Kidney (tissue), 14 donors: ENCODE results near the gene NSFL1C. TPM values are rescaled to one million over a fixed set of nuclear protein-coding genes. Genes with fewer than 3 reads are reported as not detected.

ENCODE experiments used
- DNase-seq, 5 donors: peaks; one replicate each; pipeline ENCODE4 v3.0.0-alpha.2; 2013 to 2020
- FAIRE-seq: peaks from 2 replicates; lab custom pipeline; 2012; peaks lifted over from hg19 to GRCh38; lab: Jason Lieb, UNC
- H3K27ac ChIP-seq, 2 donors: one replicate each; pipeline ENCODE4 v1.7.0; 2013; ENCODE audit warnings: low read depth in 2 of 2, low read length in 2 of 2, inconsistent platforms in 1 of 2
- H3K27me3 ChIP-seq: one replicate; pipeline ENCODE4 v1.7.1; 2013; ENCODE audit warnings: low read length, inconsistent platforms; ENCODE audit not compliant: control insufficient read depth, insufficient read depth
- H3K36me3 ChIP-seq, 3 donors: one replicate each; pipeline versions ENCODE4 v1.7.0 to v1.7.1; 2013; ENCODE audit warnings: low read length in 3 of 3, control low read depth in 1 of 3, inconsistent platforms in 1 of 3; ENCODE audit not compliant: insufficient read depth in 3 of 3, control insufficient read depth in 2 of 3
- H3K4me1 ChIP-seq, 3 donors: one replicate each; pipeline versions ENCODE4 v1.7.0 to v1.7.1; 2013; ENCODE audit warnings: low read length in 3 of 3, inconsistent platforms in 1 of 3, low read depth in 1 of 3; ENCODE audit not compliant: control insufficient read depth in 2 of 3, insufficient read depth in 2 of 3
- H3K4me3 ChIP-seq, 3 donors: one replicate each; pipeline versions ENCODE4 v1.7.0 to v1.8.1; 2013; ENCODE audit warnings: low read length in 3 of 3, control low read depth in 1 of 3, inconsistent platforms in 1 of 3
- H3K9ac ChIP-seq, 3 donors: one replicate each; pipeline versions ENCODE4 v1.7.0 to v1.7.1; 2013; ENCODE audit warnings: low read length in 3 of 3, control low read depth in 1 of 3, inconsistent platforms in 1 of 3
- H3K9me3 ChIP-seq, 3 donors: one replicate each; pipeline versions ENCODE4 v1.7.0 to v1.7.1; 2013; ENCODE audit warnings: low read length in 3 of 3, control low read depth in 1 of 3, inconsistent platforms in 1 of 3; ENCODE audit not compliant: control insufficient read depth in 2 of 3, insufficient read depth in 1 of 3
- CTCF ChIP-seq: IDR thresholded peaks from 3 replicates; pipeline ENCODE4 v1.5.1; 2012; ENCODE audit warnings: mild to moderate bottlenecking, moderate library complexity, borderline replicate concordance; ENCODE audit not compliant: insufficient read depth; ENCODE audit errors: extremely low read depth
- intact Hi-C: fragments of 100-400 bp; cut with DNase I; formaldehyde crosslinking; loops from one replicate; pipeline ENCODE4 v1.11.1; 2022
- polyA plus RNA-seq: library from polyadenylated mRNA; stranded (reverse); fragments of 350-450 nt; fragmentation: Illumina TruSeq; extraction: RNeasy Lipid Tissue Mini Kit (QIAGEN cat#74804); gene quantifications from one replicate; pipeline ENCODE4 v1.2.3, GENCODE V29; 2014; ENCODE audit warnings: low read depth, low replicate concordance; ENCODE audit not compliant: insufficient read depth
- total RNA-seq: library from RNA; stranded (reverse); fragmentation: NEBNext Ultra II Directional; extraction: Animal tissue kit (Norgen Biotek cat#: 25700); gene quantifications from one replicate; pipeline ENCODE4 v1.2.1, GENCODE V29; 2021
- donor health status: control.
- donor health status: control.
- donor health status: control.
- donor health status: control.
- donor health status: control.
- donor health status: DM: yes; HTN: yes; CAD: no.
- donor health status: Normal renal cell carcinoma (clear cell type).

The NSFL1C gene
- total and polyA plus RNA-seq, 2 donors from 2014 or later = 76.1 to 78.2 TPM

- Histone ChIP-seq H3K9ac (no peak overlapping the region), H3K4me1 (peaks cover 3 to 19% (median 14%) of the 10 kb centered on the region in 3 donors), H3K9me3 (no peaks in the 10 kb centered on the region), H3K27ac (no peak overlapping the region), H3K4me3 (no peak overlapping the region), H3K36me3 (peaks cover 0 to 22% (median 16%) of the 10 kb centered on the region in 3 donors), H3K27me3 (no peaks in the 10 kb centered on the region)
- no peak for TF ChIP-seq CTCF
- intact Hi-C loops = no loop called here
- FAIRE-seq (no peak), DNase-seq (no peak)
These were observed 2.6 kb downstream of the NSFL1C start for GRCh38 chr20:1463971-1464570.

DNA sequence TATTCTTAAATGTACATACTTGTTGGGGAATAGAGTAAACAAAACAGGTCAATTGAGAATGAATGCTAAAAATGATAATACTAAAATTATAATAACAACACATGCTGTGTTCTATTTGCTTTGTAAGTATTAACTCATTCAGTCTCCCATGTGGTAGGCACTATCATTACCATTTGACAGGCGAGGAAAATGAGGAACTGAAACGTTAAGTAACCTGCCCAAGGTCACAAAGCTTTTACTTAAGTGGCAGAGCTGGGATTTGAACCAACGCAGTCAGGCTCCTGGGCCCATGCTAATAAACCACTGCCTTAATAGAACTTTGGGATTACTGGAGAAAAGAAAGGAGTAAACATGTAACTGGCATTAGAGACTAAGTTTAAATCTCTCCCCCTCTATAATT, 3.8 kb downstream of the NSFL1C start:
- DNase-seq (no peak), FAIRE-seq (no peak)
- TF ChIP-seq CTCF = no peak
- peaks cover 0 to 34% (median 20%) of the 10 kb centered on the region in 3 donors for H3K36me3 ChIP-seq
- no peak overlapping the region for H3K27ac ChIP-seq
- no peaks in the 10 kb centered on the region for H3K27me3 ChIP-seq
- intact Hi-C loops = no loop called here
- no peak overlapping the region for H3K4me3 ChIP-seq
- no peaks in the 10 kb centered on the region for H3K9me3 ChIP-seq
- H3K9ac ChIP-seq = no peak overlapping the region
- peaks cover 3 to 19% (median 14%) of the 10 kb centered on the region in 3 donors for H3K4me1 ChIP-seq

- intact Hi-C loops = no loop called here
- FAIRE-seq = no peak
- H3K4me1 ChIP-seq = peaks cover 3 to 14% (median 9%) of the 10 kb centered on the region in 3 donors
These were observed 4.6 kb downstream of the NSFL1C start for GRCh38 chr20:1462001-1462400.

More at GRCh38 chr20:1462001-1462400, 4.6 kb downstream of the NSFL1C start:
- Histone ChIP-seq H3K9ac (no peak overlapping the region), H3K27ac (no peak overlapping the region), H3K4me3 (no peak overlapping the region), H3K36me3 (peaks cover 3 to 40% (median 23%) of the 10 kb centered on the region in 3 donors), H3K27me3 (no peaks in the 10 kb centered on the region), H3K9me3 (no peaks in the 10 kb centered on the region)
- TF ChIP-seq CTCF = no peak
- no peak for DNase-seq
